HCT116 (cell line): ENCODE results near the gene AMBRA1. TPM values are rescaled to one million over a fixed set of nuclear protein-coding genes. Genes with fewer than 3 reads are reported as not detected.

ENCODE experiments used
- ATAC-seq: fragments of 200-7000 bp; cut with Tn5 transposase; 2 replicates; pipeline ENCODE4 v1.9.1; 2020; ENCODE audit warnings: mild to moderate bottlenecking, moderate library complexity
- BruUV-seq: library from RNA; stranded (reverse); fragments of 400-500 nt; replicated peaks from 2 replicates; lab custom pipeline; 2021; lab: Mats Ljungman, UMichigan
- CTCF ChIA-PET: fragments of 300-600 bp; sonication (Branson Sonifier 250); formaldehyde crosslinking; loops from one replicate; lab custom pipeline; 2021; ENCODE audit warnings: antibody characterized with exemption; lab: Charles Lee
- POLR2A ChIA-PET: fragments of 300-600, 350-600 bp; sonication (Branson Sonifier 250); formaldehyde crosslinking; loops from one replicate; lab custom pipeline; 2021; ENCODE audit warnings: antibody characterized with exemption; lab: Charles Lee
- RAD21 ChIA-PET, 2 experiments: fragments of 300-600 bp; sonication (Branson Sonifier 250); formaldehyde crosslinking; loops; one replicate each; lab custom pipeline; 2023; ENCODE audit warnings: low total read pairs in 2 of 2; ENCODE audit not compliant: uncharacterized antibody in 2 of 2, unreplicated experiment in 2 of 2, low non-redundant PET in 1 of 2; lab: Charles Lee
- DNase-seq: peaks from one replicate; pipeline ENCODE4 v3.0.0-alpha.2; 2010; ENCODE audit warnings: low read depth, low spot score
- H2AFZ ChIP-seq: fragments of 200-600 bp; shearing (Covaris generic), sonication (generic); 2 replicates; pipeline ENCODE4 v1.6.1; 2017; ENCODE audit warnings: low read depth, mixed run types, mixed read lengths, antibody characterized with exemption, low read length; ENCODE audit not compliant: poor library complexity, severe bottlenecking
- H3K27ac ChIP-seq: 2 replicates; pipeline ENCODE4 v1.5.1; 2012; ENCODE audit warnings: low read depth, low read length
- H3K27me3 ChIP-seq: fragments of 200-600 bp; sonication (generic); 2 replicates; pipeline ENCODE4 v1.6.1; 2016; ENCODE audit warnings: mixed run types, low read length, mixed read lengths; ENCODE audit not compliant: insufficient read depth
- H3K36me3 ChIP-seq, 2 experiments: fragments of 200-500 bp in 1 of 2; fragments of 200-600 bp in 1 of 2; sonication (Bioruptor generic) in 1 of 2; sonication (generic) in 1 of 2; 2 replicates each; pipeline versions ENCODE4 v1.5.1 to v1.6.1; 2014 to 2016; ENCODE audit warnings: low read length in 2 of 2, inconsistent platforms in 1 of 2, mixed read lengths in 1 of 2, mixed run types in 1 of 2; ENCODE audit not compliant: insufficient read depth in 2 of 2, control insufficient read depth in 1 of 2
- H3K4me1 ChIP-seq, 2 experiments: fragments of 200-600 bp in 1 of 2; sonication (generic) in 1 of 2; 2 replicates each; pipeline versions ENCODE4 v1.5.1 to v1.6.1; 2012 to 2017; ENCODE audit warnings: low read length in 2 of 2, inconsistent platforms in 1 of 2, mild to moderate bottlenecking in 1 of 2, mixed read lengths in 1 of 2, mixed run types in 1 of 2, moderate library complexity in 1 of 2; ENCODE audit not compliant: insufficient read depth in 2 of 2, control insufficient read depth in 1 of 2
- H3K4me2 ChIP-seq: fragments of 200-600 bp; sonication (generic); 2 replicates; pipeline ENCODE4 v1.6.1; 2017; ENCODE audit warnings: mixed run types, low read length, mixed read lengths
- H3K4me3 ChIP-seq, 2 experiments: fragments of 200-600 bp in 1 of 2; sonication (generic) in 1 of 2; replicated peaks in 1 of 2; 2 replicates each; pipeline ENCODE4 v1.5.1; 2011 to 2016; ENCODE audit warnings: low read length in 2 of 2, control low read depth in 1 of 2, low read depth in 1 of 2, mild to moderate bottlenecking in 1 of 2, mixed read lengths in 1 of 2, mixed run types in 1 of 2
- H3K79me2 ChIP-seq: fragments of 200-600 bp; sonication (generic); 2 replicates; pipeline ENCODE4 v1.6.1; 2017; ENCODE audit warnings: mild to moderate bottlenecking, mixed run types, low read length, moderate library complexity, mixed read lengths; ENCODE audit not compliant: insufficient read depth
- H3K9ac ChIP-seq: fragments of 200-600 bp; sonication (generic); 2 replicates; pipeline ENCODE4 v1.6.1; 2016; ENCODE audit warnings: low read length, mixed read lengths
- H3K9me2 ChIP-seq: fragments of 200-600 bp; sonication (generic), shearing (Covaris generic); 2 replicates; pipeline ENCODE4 v1.6.1; 2017; ENCODE audit warnings: mixed run types, mild to moderate bottlenecking, moderate library complexity; ENCODE audit not compliant: insufficient read depth
- H3K9me3 ChIP-seq, 2 experiments: fragments of 200-500 bp in 1 of 2; fragments of 200-600 bp in 1 of 2; sonication (Bioruptor generic) in 1 of 2; sonication (generic) in 1 of 2; 2 replicates each; pipeline ENCODE4 v1.6.1; 2014 to 2017; ENCODE audit warnings: low read length in 2 of 2, mixed read lengths in 2 of 2, inconsistent platforms in 1 of 2, low read depth in 1 of 2, mild to moderate bottlenecking in 1 of 2, mixed run types in 1 of 2, moderate library complexity in 1 of 2; ENCODE audit not compliant: control insufficient read depth in 1 of 2, insufficient read depth in 1 of 2
- H4K20me1 ChIP-seq: fragments of 200-600 bp; sonication (generic), shearing (Covaris generic); 2 replicates; pipeline ENCODE4 v1.6.1; 2017; ENCODE audit warnings: mixed run types, mild to moderate bottlenecking, moderate library complexity; ENCODE audit not compliant: insufficient read depth
- ATF3 ChIP-seq: IDR thresholded peaks from 2 replicates; pipeline ENCODE4 v1.6.1; 2012
- CBX3 ChIP-seq: IDR thresholded peaks from 2 replicates; pipeline ENCODE4 v1.6.1; 2012; ENCODE audit warnings: low read depth
- CEBPB ChIP-seq: IDR thresholded peaks from 2 replicates; pipeline ENCODE4 v1.6.1; 2012; ENCODE audit warnings: low read depth
- EGR1 ChIP-seq: IDR thresholded peaks from 2 replicates; pipeline ENCODE4 v1.6.1; 2012; ENCODE audit warnings: low read depth
- ELF1 ChIP-seq: IDR thresholded peaks from 2 replicates; pipeline ENCODE4 v1.6.1; 2012; ENCODE audit warnings: low read depth, borderline replicate concordance
- EZH2 ChIP-seq: fragments of 200-600 bp; sonication (generic); IDR thresholded peaks from 2 replicates; pipeline ENCODE4 v1.6.1; 2017; ENCODE audit warnings: antibody characterized with exemption, mixed run types
- FOSL1 ChIP-seq: IDR thresholded peaks from 2 replicates; pipeline ENCODE4 v1.6.1; 2012; ENCODE audit warnings: low read depth
- JUND ChIP-seq: IDR thresholded peaks from 2 replicates; pipeline ENCODE4 v1.6.1; 2012
- POLR2AphosphoS5 ChIP-seq: IDR thresholded peaks from 2 replicates; pipeline ENCODE4 v1.6.1; 2011; ENCODE audit warnings: mild to moderate bottlenecking, low read depth, low read length, moderate library complexity
- REST ChIP-seq: IDR thresholded peaks from 2 replicates; pipeline ENCODE4 v1.6.1; 2012; ENCODE audit warnings: low read depth
- SIN3A ChIP-seq: IDR thresholded peaks from 2 replicates; pipeline ENCODE4 v1.6.1; 2012; ENCODE audit warnings: low read depth
- SP1 ChIP-seq: IDR thresholded peaks from 2 replicates; pipeline ENCODE4 v1.6.1; 2012; ENCODE audit warnings: low read depth
- SRF ChIP-seq: IDR thresholded peaks from 2 replicates; pipeline ENCODE4 v1.6.1; 2012; ENCODE audit warnings: low read depth
- TCF7L2 ChIP-seq: IDR thresholded peaks from 2 replicates; pipeline ENCODE4 v1.7.0; 2011; ENCODE audit warnings: borderline replicate concordance, inconsistent platforms; ENCODE audit not compliant: insufficient read depth, insufficient read length; ENCODE audit errors: extremely low read depth
- YY1 ChIP-seq: IDR thresholded peaks from 2 replicates; pipeline ENCODE4 v1.6.1; 2011; ENCODE audit warnings: low read length, low read depth, moderate library complexity, mild to moderate bottlenecking; ENCODE audit not compliant: insufficient replicate concordance; ENCODE audit errors: extremely low read depth
- ZBTB33 ChIP-seq: IDR thresholded peaks from 2 replicates; pipeline ENCODE4 v1.6.1; 2011; ENCODE audit warnings: mild to moderate bottlenecking, low read length, moderate library complexity; ENCODE audit not compliant: insufficient replicate concordance; ENCODE audit errors: extremely low read depth
- ZFX ChIP-seq: fragments of 450-650 bp; IDR thresholded peaks from 2 replicates; pipeline ENCODE4 v1.6.1; 2017
- ZNF274 ChIP-seq: fragments of 200-500 bp; sonication (Bioruptor generic); IDR thresholded peaks from 2 replicates; pipeline ENCODE4 v1.6.1; 2014; ENCODE audit warnings: mild to moderate bottlenecking, low read depth, low read length, inconsistent platforms
- intact Hi-C: fragments of 100-400 bp; cut with micrococcal nuclease; formaldehyde crosslinking; loops from 2 replicates; pipeline ENCODE4 v1.10.0; 2022
- total RNA-seq: library from RNA; stranded (reverse); gene quantifications from one replicate; pipeline ENCODE4 v1.2.1, GENCODE V29; 2021; ENCODE audit not compliant: unreplicated experiment
- TF ChIP-seq, protein P1 (sequence below): IDR thresholded peaks from 2 replicates; pipeline ENCODE4 v1.6.1; 2012

Gene AMBRA1
- total RNA-seq, 1 experiment from 2014 or later = 22.7 TPM

DNA sequence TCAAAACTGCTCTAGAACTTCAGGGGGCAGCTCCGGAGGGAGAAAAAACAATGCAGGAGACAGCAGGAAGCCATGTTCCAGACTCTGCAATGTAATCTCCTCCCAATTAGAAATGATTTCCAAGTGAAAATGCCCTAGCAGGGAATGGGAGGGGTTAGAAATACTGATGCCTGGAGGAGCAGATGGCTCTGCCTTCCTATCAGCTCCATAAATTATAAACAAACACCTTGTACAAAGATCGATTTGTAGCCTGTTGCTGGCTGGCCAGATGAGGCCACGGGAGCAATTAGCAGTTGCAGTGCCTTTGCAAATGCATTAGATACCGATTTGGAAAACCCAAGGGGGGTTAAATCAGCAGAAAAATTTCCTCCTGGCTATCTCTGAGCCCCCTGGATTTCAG is 155.6 kb downstream of the AMBRA1 start:
- Histone ChIP-seq H3K27me3 (no peaks in the 10 kb centered on the region), H3K4me3 (no peak overlapping the region), H3K4me1 (no peaks in the 10 kb centered on the region), H3K9me3 (no peaks in the 10 kb centered on the region), H3K4me2 (no peak overlapping the region), H3K9me2 (no peaks in the 10 kb centered on the region), H2AFZ (no peak overlapping the region), H3K79me2 (no peaks in the 10 kb centered on the region), H3K9ac (no peak overlapping the region), H4K20me1 (no peaks in the 10 kb centered on the region), H3K27ac (no peak overlapping the region), H3K36me3 (peaks cover 5 to 9% of the 10 kb centered on the region in 2 experiments; a peak in 1 of 4 replicates)
- POLR2A ChIA-PET = no interaction called here
- DNase-seq (no peak), ATAC-seq (no peak)
- BruUV-seq = no TSS peak
- CTCF ChIA-PET = no interaction called here
- intact Hi-C loops = no loop called here
- TF ChIP-seq POLR2AphosphoS5 (no peak), ZBTB33 (no peak), SRF (no peak), ATF3 (no peak), YY1 (no peak), TCF7L2 (no peak), ZFX (no peak), ELF1 (no peak), EZH2 (no peak), ZNF274 (no peak), CEBPB (no peak), FOSL1 (no peak), SP1 (no peak), SIN3A (no peak), JUND (no peak), CBX3 (no peak), REST (no peak), EGR1 (no peak)
- TF ChIP-seq, protein P1, sequence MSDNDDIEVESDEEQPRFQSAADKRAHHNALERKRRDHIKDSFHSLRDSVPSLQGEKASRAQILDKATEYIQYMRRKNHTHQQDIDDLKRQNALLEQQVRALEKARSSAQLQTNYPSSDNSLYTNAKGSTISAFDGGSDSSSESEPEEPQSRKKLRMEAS = no peak
- RAD21 ChIA-PET = no interaction called here
